ENCODE data around the gene KHDRBS2.

GRCh38 chr6:61901748-61902147 is 384.3 kb downstream of the KHDRBS2 start:
- TF ChIP-seq CTCF (IDR thresholded peaks at IDR 0.05; ENCODE audit: insufficient read depth, low read length) = no peak
- TF ChIP-seq POLR2AphosphoS5 (IDR thresholded peaks at IDR 0.05; ENCODE audit: low read depth) = no peak
- TF ChIP-seq REST (IDR thresholded peaks at IDR 0.05; ENCODE audit: insufficient replicate concordance, low read depth) = no peak
